Measurements from ENCODE around the gene SNF8.

The SNF8 gene

DNA sequence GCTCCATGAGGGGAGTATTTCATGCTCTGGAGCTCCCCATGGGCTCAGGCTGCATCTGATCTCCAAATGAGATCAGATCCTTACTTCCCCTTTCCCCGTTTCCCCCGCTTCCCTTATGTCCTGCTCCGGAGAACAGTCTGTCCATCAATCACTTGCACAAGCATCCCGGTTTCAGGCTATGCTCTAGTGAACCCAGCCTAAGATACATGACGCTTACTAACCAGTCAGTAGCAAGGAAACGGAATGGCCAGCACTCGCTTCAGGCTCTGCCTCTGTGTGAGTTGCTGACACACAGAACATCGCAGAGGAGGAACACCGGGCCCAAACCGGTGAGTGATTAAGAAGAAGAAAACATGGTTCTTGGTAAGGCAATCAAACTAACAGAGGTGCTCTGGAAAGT lies 61.5 kb downstream of the SNF8 start:
- DNase-seq (ENCODE audit: low spot score) = no peak

DNA sequence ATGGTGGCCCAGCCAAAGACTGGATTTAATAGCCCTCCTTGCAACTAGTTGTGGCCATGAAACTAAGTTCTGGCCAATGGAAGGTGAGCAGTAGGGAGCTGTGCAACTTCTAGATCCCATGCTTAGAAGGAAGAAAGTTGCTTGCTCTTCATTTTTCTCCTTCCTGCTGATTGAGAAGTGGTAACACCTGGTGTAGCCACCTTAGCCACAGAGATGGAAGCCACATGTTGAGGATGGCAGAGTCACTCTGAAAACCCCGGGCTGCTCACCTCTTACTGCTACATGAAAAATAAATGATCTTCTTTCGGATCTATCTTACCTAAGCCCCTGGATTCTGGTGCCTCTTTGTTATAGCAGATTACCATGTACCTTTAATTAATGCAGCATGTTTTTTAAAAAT lies 62.4 kb downstream of the SNF8 start:
- no peak for DNase-seq (ENCODE audit: low spot score)
